Ureter (tissue), 1 donor: ENCODE data around the gene ELAVL3. TPM values are rescaled to one million over a fixed set of nuclear protein-coding genes. Genes with fewer than 3 reads are reported as not detected.
"Not testable (repeated sequence)": the region's sequence is repeated elsewhere in the genome, so short reads cannot be mapped to it uniquely, and the experiment has no call there.

ENCODE experiments used
- DNase-seq: peaks from one replicate; pipeline ENCODE4 v3.0.0-alpha.2; 2020; ENCODE audit warnings: low spot score
- total RNA-seq: library from RNA; stranded (reverse); gene quantifications from one replicate; pipeline ENCODE4 v1.2.4, GENCODE V29; 2023
- donor health status: DM: yes; HTN: yes; CAD: no.

ELAVL3 gene
- total RNA-seq, 1 donor from 2014 or later: not detected

DNA sequence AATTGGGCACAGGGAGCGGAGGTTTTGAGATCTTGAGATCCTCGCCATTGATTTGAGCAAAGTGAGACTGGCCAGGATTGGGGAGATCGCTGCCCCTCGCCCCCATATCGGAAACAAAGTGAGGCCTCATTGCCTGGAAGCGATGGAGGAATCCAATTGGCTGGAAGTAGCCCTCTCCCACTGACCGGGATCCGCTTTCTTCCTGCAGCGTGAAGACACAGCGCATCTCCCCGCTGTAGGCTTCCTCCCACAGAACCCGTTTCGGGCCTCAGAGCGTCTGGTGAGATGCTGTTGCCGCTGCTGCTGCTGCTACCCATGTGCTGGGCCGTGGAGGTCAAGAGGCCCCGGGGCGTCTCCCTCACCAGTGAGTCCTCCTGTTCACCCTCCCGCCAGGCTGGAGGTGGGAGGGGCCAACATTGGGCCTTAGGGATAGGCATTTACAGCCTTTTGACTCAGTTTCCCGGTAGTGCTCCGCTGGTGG is 45.0 kb downstream of the ELAVL3 start:
- no peak for DNase-seq

DNA sequence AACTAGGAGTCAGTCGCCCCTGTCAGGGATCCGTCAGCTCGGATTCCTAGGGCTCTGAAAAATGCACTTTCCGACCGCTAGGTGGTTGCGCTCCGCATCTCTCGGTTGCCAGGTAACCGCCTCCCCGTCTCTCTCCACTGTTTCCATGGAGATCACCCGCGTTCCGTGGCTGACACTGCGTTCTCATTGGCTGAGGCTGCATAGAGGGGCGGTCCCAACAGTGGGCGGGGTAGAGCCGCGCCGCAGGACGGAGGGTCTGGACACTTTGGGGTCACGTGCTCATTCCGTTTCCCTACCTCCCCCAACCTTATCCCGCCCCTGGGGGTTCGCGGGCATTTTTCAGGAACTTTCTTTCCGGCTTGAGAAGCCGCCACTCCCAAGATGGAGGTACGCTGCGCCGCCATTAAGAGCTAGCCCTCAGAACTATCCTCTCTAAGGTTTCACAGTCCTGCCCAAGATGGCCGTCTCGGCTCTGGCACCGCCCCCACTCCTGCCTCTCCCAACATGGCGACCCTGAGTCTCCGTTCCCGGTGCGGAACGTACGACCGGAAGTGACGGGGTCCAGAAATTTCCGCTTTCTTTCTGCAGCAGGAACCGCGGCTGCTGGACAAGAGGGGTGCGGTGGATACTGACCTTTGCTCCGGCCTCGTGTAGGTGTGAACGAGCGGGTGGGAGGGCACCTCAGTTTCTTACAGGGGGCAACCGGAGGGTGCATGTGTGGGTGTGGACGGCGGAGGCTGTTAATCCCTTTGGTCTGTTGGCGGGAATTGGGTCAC is 45.6 kb downstream of the ELAVL3 start, which contains the start of the genes ODAD3 and PRKCSH:
TSS of gene ODAD3 (minus strand) at position 65 of the 776 bp plus-strand sequence. CDS start 105 bp downstream, outside the sequence.
TSS of gene PRKCSH (plus strand) at position 579 of the 776 bp plus-strand sequence. CDS start 483 bp downstream, outside the sequence.
- DNase-seq: peak; percentile 100

DNA sequence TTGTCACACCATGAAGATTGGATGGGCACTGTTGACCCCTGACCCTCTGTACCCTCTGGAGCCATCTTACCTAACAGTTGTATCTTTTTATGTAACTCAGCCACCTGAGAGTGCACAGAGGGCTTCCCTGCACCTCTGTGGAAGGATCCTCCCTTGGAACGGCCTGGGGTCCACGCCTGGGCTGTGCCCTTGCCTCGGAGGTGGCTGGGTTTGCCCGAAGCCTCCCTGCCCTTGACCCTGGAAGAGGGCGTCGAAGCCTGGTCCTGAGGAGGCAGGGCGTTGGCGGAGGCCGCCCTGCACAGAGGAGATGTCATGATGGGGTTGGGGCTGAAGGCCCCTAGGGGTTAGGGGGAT is 46.2 kb downstream of the ELAVL3 start:
- DNase-seq: no peak

GRCh38 chr19:11433526-11433925 is 47.3 kb downstream of the ELAVL3 start:
- DNase-seq: not testable (repeated sequence)

DNA sequence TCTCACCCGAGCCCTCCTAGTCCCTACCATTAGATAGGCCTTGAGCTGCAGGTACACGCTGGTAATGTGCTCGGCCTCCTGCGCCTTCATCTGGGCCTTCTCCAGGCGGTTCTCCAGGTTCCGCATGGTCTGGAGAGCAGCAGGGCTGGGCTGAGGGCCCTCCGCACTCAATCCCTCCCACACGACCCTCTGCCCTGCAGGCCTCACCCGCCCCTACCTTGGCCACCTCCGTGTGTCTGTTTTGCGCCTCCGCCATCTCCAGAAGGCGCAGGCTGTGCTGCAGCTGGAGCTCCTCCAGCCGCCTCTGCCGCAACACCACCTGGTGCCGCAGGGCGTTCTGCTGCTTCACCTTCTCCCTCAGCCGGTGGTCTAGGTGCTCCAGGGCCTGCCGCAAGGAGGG is 54.2 kb downstream of the ELAVL3 start:
- DNase-seq: no peak

GRCh38 chr19:11425719-11426457 is 55.0 kb downstream of the ELAVL3 start:
- DNase-seq: no peak

DNA sequence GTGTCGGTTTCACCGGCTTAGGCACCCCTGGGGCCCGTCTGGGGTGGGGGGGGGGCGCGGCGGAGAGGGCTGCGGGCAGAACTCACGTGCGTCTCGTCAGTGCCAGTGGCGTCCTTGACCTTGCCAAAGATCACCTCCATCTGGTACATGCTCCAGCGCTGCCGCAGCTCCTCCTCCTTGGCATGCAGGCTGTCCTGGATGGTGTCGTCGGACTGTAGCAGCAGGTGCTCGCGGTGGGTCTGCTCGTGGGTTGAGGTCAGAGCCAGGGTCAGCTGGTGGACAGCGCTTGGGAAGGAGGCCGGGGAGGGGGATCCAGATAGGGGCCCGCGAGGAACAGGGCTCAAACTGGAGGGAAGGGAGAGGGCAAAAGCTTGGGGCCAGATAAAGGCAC is 57.1 kb downstream of the ELAVL3 start:
- no peak for DNase-seq

GRCh38 chr19:11423164-11423790 is 57.6 kb downstream of the ELAVL3 start:
- no peak for DNase-seq

GRCh38 chr19:11422163-11423065 is 58.4 kb downstream of the ELAVL3 start:
- DNase-seq: peak; percentile 87

DNA sequence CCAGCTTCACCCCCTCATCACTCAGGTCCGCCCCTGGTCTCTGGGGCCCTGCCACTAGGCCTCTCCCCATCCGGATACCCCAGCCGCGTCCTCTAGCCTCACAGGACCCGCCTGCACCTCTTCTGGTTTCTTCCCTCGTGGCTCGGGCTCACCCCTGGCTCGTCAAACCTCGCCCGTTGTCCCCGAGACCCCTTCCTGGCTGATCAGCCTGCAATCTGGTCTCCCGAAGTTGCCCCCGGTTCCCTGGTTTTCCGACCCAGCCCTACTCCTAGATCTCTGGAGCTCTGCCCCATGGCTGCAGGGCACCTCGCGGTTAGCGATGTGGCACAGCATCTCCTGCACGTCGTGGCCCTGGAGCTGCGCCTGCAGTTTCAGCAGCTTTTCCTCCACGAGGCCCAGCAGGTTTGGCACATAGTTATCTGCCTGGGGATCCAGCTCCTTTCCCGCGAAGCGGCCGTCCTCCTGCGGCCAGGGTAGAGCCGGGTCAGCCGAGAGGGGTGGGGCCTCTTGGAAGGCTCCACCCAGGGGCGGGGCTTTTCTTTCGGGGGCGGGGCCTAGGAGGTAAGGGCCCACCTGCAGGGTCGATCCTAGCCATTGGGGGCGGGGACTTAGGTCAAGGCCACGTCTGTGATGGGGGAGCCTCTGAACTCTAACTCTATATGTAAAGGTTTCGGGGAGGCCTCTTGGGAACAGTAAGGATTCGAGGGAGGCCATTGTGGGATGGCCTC is 59.3 kb downstream of the ELAVL3 start:
- DNase-seq: peak; percentile 65

- no peak for DNase-seq
These were observed 60.1 kb downstream of the ELAVL3 start for GRCh38 chr19:11420429-11421370.

GRCh38 chr19:11418549-11419506 is 62.0 kb downstream of the ELAVL3 start, which contains the start of gene RGL3:
Gene RGL3 (minus strand): TSS chr19:11419314. CDS start chr19:11419278, 36 bp downstream.
- no peak for DNase-seq

DNA sequence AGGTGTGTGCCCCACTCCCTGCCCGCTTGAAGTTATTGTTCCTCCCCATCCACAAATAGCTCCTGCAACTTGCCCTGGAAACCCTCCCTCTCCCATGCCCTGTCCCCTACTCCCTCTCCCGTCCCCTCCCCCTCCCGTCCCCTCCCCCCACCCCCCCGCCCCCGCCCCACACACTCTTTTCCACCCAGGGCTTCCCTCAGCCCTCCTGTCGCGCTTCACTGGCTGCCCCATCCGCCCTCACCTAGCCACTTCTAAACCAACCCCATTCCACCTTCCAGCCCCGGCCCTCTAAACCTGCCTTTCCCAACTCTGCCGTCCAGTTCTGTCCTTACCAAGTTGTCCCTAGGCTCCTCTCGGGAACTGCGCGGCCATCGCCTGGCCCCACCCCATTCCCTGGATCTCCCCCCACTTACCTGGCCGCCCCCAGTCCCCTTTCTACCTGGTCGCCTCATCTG is 62.7 kb downstream of the ELAVL3 start:
- DNase-seq: no peak

DNA sequence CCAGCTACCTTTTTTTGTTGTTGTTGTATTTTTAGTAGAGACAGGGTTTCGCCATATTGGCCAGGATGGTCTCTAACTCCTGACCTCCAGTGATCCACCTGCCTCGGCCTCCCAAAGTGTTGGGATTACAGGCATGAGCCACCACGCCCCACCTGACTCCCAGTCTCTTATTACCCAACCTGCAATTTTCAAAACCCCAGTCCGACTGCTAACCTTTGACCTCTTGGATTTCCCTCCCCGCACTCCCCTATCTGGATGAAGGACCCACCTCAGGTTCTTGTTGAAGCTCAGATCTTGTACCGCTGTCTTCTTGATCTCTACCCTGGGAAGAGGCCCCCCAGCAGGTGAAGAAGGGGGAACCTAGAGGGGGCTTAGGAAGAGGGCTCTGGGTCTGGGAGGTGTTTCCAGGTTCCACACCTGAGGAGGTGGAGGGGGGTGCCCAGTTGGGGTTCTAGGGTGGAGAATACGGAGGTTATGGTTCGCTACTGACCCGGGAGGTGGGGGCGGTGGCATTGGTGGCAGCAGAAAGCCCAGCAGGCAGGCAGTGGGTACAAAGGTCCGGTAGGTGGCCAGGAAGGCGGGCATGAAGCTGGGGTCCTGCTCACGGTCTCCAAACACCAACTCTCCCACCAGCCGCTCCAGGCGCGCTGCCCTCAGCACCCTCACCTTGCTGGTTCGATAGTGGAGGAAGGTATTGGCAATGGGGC is 64.3 kb downstream of the ELAVL3 start:
- DNase-seq: no peak

GRCh38 chr19:11414544-11414943 is 66.3 kb downstream of the ELAVL3 start:
- DNase-seq: no peak

DNA sequence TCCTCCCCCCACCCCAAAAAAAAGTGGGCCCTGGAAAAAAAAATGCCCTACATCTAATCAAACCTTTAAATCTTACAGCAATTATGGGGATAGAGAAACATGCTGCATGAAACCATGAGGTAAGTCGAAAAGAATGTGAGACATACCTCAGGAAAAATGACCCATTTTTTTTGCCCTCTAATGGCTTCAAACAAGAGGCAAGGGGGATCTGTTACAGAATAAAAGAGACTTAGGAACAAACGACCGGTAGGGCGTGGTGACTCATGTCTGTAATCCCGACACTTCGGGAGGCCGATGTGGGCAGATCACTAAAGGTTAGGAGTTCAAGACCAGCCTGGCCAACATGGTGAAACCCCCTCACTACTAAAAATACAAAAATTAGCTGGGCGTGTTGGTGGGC is 70.2 kb downstream of the ELAVL3 start:
- DNase-seq: no peak

DNA sequence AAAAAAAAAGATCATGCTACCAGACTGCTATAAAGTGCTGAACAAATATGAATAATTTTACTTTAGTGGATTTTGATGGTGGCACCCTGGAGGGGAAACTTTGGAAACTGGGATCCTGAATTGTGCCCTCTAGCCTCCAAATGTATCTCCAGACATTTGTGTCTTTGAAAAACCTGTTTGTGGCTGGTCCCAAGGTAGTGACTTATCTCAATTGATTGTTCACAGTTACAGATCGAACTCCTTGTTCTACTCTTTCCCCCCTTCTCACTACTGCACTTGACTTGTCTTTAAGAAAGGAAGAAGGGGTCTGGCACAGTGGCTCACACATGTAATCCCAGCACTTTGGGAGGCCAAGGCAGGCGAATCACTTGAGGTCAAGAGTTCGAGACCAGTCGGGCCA is 72.3 kb downstream of the ELAVL3 start:
- no peak for DNase-seq
